Panc1 (cell line): ENCODE data around the gene SRC.

ENCODE experiments used
- POLR2AphosphoS5 ChIP-seq: IDR thresholded peaks from 2 replicates; pipeline ENCODE4 v1.6.1; 2012; ENCODE audit warnings: mild to moderate bottlenecking, low read depth, low read length, moderate library complexity
- TF ChIP-seq, protein P1 (sequence below): fragments of 450-650 bp; IDR thresholded peaks from 2 replicates; pipeline ENCODE4 v1.5.1; 2017; ENCODE audit warnings: mild to moderate bottlenecking
- TF ChIP-seq, protein P2 (sequence below), 2 experiments: IDR thresholded peaks; 2 replicates each; pipeline ENCODE4 v1.6.1; 2011 to 2012; ENCODE audit warnings: low read depth in 2 of 2, control low read depth in 1 of 2, low read length in 1 of 2, mild to moderate bottlenecking in 1 of 2, moderate library complexity in 1 of 2; ENCODE audit not compliant: insufficient read depth in 1 of 2

DNA sequence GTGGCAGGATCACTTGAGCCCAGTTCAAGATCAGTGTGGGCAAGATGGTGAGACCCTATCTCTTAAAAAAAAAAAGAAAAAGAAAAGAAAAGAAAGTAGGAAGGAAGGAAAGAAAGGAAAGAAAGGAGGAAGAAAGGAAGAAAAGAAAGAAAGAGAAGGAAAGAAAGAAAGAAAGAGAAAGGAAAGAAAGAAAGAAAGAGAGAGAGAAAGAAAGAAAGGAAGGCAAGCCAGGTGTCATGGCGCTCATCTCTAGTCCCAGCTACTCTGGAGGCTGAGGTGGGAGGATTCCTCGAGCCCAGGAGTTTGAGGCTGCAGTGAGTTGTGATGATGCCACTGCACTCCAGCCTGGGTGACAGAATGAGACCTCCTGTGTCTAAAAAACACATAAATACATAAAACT is 11.5 kb upstream of the SRC start:
- TF ChIP-seq, protein P1, sequence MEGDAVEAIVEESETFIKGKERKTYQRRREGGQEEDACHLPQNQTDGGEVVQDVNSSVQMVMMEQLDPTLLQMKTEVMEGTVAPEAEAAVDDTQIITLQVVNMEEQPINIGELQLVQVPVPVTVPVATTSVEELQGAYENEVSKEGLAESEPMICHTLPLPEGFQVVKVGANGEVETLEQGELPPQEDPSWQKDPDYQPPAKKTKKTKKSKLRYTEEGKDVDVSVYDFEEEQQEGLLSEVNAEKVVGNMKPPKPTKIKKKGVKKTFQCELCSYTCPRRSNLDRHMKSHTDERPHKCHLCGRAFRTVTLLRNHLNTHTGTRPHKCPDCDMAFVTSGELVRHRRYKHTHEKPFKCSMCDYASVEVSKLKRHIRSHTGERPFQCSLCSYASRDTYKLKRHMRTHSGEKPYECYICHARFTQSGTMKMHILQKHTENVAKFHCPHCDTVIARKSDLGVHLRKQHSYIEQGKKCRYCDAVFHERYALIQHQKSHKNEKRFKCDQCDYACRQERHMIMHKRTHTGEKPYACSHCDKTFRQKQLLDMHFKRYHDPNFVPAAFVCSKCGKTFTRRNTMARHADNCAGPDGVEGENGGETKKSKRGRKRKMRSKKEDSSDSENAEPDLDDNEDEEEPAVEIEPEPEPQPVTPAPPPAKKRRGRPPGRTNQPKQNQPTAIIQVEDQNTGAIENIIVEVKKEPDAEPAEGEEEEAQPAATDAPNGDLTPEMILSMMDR = no peak
- TF ChIP-seq, protein P2, sequence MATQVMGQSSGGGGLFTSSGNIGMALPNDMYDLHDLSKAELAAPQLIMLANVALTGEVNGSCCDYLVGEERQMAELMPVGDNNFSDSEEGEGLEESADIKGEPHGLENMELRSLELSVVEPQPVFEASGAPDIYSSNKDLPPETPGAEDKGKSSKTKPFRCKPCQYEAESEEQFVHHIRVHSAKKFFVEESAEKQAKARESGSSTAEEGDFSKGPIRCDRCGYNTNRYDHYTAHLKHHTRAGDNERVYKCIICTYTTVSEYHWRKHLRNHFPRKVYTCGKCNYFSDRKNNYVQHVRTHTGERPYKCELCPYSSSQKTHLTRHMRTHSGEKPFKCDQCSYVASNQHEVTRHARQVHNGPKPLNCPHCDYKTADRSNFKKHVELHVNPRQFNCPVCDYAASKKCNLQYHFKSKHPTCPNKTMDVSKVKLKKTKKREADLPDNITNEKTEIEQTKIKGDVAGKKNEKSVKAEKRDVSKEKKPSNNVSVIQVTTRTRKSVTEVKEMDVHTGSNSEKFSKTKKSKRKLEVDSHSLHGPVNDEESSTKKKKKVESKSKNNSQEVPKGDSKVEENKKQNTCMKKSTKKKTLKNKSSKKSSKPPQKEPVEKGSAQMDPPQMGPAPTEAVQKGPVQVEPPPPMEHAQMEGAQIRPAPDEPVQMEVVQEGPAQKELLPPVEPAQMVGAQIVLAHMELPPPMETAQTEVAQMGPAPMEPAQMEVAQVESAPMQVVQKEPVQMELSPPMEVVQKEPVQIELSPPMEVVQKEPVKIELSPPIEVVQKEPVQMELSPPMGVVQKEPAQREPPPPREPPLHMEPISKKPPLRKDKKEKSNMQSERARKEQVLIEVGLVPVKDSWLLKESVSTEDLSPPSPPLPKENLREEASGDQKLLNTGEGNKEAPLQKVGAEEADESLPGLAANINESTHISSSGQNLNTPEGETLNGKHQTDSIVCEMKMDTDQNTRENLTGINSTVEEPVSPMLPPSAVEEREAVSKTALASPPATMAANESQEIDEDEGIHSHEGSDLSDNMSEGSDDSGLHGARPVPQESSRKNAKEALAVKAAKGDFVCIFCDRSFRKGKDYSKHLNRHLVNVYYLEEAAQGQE (IDR thresholded peaks at IDR 0.05; ENCODE audit: insufficient read depth in 1 of 2, low read depth in 2 of 2, low read length in 1 of 2) = no peak
- no peak for TF ChIP-seq POLR2AphosphoS5
